HepG2 (cell line): ENCODE data around the gene TARS3. TPM values are rescaled to one million over a fixed set of nuclear protein-coding genes. Genes with fewer than 3 reads are reported as not detected.
A peak's percentile ranks its signal among the peaks of the same experiment; 100 is the strongest.

Experiments used
- GATAD1 ChIP-seq: IDR thresholded peaks from 2 replicates; pipeline ENCODE4 v1.6.1; 2016; ENCODE audit warnings: missing genetic modification reagents, missing compliant biosample characterization
- MTA1 ChIP-seq: sonication (generic); formaldehyde crosslinking; IDR thresholded peaks from 2 replicates; pipeline ENCODE4 v1.4.0; 2020; ENCODE audit warnings: missing genetic modification reagents, mild to moderate bottlenecking, borderline replicate concordance
- POGK ChIP-seq: sonication (generic); formaldehyde crosslinking; conservative IDR thresholded peaks from 2 replicates; pipeline ENCODE4 v1.8.0; 2022; ENCODE audit warnings: mild to moderate bottlenecking, moderate library complexity, missing genetic modification reagents
- RFX1 ChIP-seq: fragments of 450-650 bp; IDR thresholded peaks from 2 replicates; pipeline ENCODE4 v1.6.1; 2017
- RFXANK ChIP-seq: IDR thresholded peaks from 2 replicates; pipeline ENCODE4 v1.6.1; 2016
- STAT5B ChIP-seq: sonication (generic); formaldehyde crosslinking; IDR thresholded peaks from 2 replicates; pipeline ENCODE4 v1.4.0; 2020; ENCODE audit warnings: missing genetic modification reagents
- ZBTB43 ChIP-seq: sonication (generic); formaldehyde crosslinking; conservative IDR thresholded peaks from 2 replicates; pipeline ENCODE4 v1.4.0; 2020; ENCODE audit warnings: missing genetic modification reagents
- ZNF407 ChIP-seq: sonication (generic); formaldehyde crosslinking; IDR thresholded peaks from one replicate; pipeline ENCODE4 v1.5.1; 2020; ENCODE audit warnings: mild to moderate bottlenecking, missing genetic modification reagents; ENCODE audit errors: not compliant biosample characterization
- ZNF414 ChIP-seq: sonication (generic); formaldehyde crosslinking; IDR thresholded peaks from 2 replicates; pipeline ENCODE4 v1.5.0; 2020; ENCODE audit warnings: missing genetic modification reagents
- ZNF430 ChIP-seq: sonication (generic); formaldehyde crosslinking; IDR thresholded peaks from 2 replicates; pipeline ENCODE4 v1.9.0; 2021; ENCODE audit warnings: mild to moderate bottlenecking, missing genetic modification reagents
- ZNF512B ChIP-seq: sonication (generic); formaldehyde crosslinking; IDR thresholded peaks from 2 replicates; pipeline ENCODE4 v1.5.1; 2020; ENCODE audit warnings: missing genetic modification reagents, mild to moderate bottlenecking, borderline replicate concordance
- ZNF558 ChIP-seq: sonication (generic); formaldehyde crosslinking; IDR thresholded peaks from 2 replicates; pipeline ENCODE4 v1.9.0; 2022; ENCODE audit warnings: mild to moderate bottlenecking, missing genetic modification reagents, borderline replicate concordance
- polyA plus RNA-seq, 8 experiments: library from polyadenylated mRNA; depleted of rRNA in 3 of 8; stranded (reverse) in 7 of 8; unstranded in 1 of 8; fragments of >200 nt; fragmentation: Illumina TruSeq in 4 of 8; extraction: Trizol in 4 of 8; gene quantifications; 2 replicates each; pipeline versions ENCODE4 v1.2.1 to v1.2.3, GENCODE V29; 2011 to 2016; ENCODE audit warnings: low read depth in 4 of 8, missing spikeins in 1 of 8, mixed read lengths in 1 of 8; ENCODE audit not compliant: insufficient read depth in 1 of 8
- total RNA-seq, 5 experiments: library from RNA; depleted of rRNA; stranded (reverse); fragments of >200 nt; fragmentation: Illumina TruSeq; extraction: Trizol; gene quantifications; 2 replicates each; pipeline ENCODE4 v1.2.3, GENCODE V29; 2016; ENCODE audit warnings: low read depth in 1 of 5

The TARS3 gene
- total and polyA plus RNA-seq, 2 of the 13 experiments (the other 11 are each of a cell fraction or from before 2014, with no cell fraction given) = 4.1 to 11.7 TPM

GRCh38 chr15:101723874-101724674 lies at the start of gene TARS3 (continued):
- TF ChIP-seq MTA1 (CRISPR knock-in tag) = peak; percentile 86; the same call in 1 of the 2 replicates
- TF ChIP-seq POGK (CRISPR knock-in tag) = peak; percentile 99
- TF ChIP-seq RFXANK (CRISPR knock-in tag) = 0 out of 2 replicates have a peak, but pooled peaks have one; percentile 36
- TF ChIP-seq GATAD1 (CRISPR knock-in tag) = 0 out of 2 replicates have a peak, but pooled peaks have one; percentile 30
- TF ChIP-seq ZNF407 (CRISPR knock-in tag) = peak; percentile 91
- TF ChIP-seq ZNF414 (CRISPR knock-in tag) = 0 out of 2 replicates have a peak, but pooled peaks have one; percentile 44
- no peak for TF ChIP-seq STAT5B
- peak; percentile 63; the same call in 1 of the 2 replicates for TF ChIP-seq ZNF558 (CRISPR knock-in tag)
- TF ChIP-seq ZBTB43 (CRISPR knock-in tag) = peak; percentile 43; the same call in 1 of the 2 replicates
- no peak for TF ChIP-seq ZNF512B (CRISPR knock-in tag)
- TF ChIP-seq ZNF430 (CRISPR knock-in tag) = peak; percentile 93
- no peak for TF ChIP-seq RFX1
